Measurements from ENCODE around the gene LNPK. TPM values are rescaled to one million over a fixed set of nuclear protein-coding genes. Genes with fewer than 3 reads are reported as not detected.

LNPK gene
- total and polyA plus RNA-seq, 2 experiments from 2014 or later = 15.4 to 48.5 TPM

GRCh38 chr2:175892046-175892445 lies 110.0 kb downstream of the LNPK start:
- 93% methylated on average over 2 of the region's 2 CpGs for WGBS (ENCODE audit: low lambda C conversion rate, missing lambda C conversion rate)
- H3K27me3 ChIP-seq = no peaks in the 10 kb centered on the region

GRCh38 chr2:175890636-175891242 lies 111.3 kb downstream of the LNPK start:
- WGBS (ENCODE audit: low lambda C conversion rate, missing lambda C conversion rate) = 72% methylated on average over 9 of the region's 9 CpGs
- TF ChIP-seq EZH2phosphoT487 (IDR thresholded peaks at IDR 0.05; ENCODE audit: low read depth, severe bottlenecking, unreplicated experiment) = no peak
- no peak for TF ChIP-seq CTCF (IDR thresholded peaks at IDR 0.05; ENCODE audit: poor library complexity)
- TF ChIP-seq EZH2 (IDR thresholded peaks at IDR 0.05; ENCODE audit: borderline replicate concordance) = no peak
- DNase-seq (ENCODE audit: low spot score) = no peak
- Histone ChIP-seq H2AFZ (no peak overlapping the region), H3K4me1 (ENCODE audit: insufficient read depth) (no peaks in the 10 kb centered on the region), H3K4me3 (no peak overlapping the region), H3K4me2 (no peak overlapping the region), H3K79me2 (no peaks in the 10 kb centered on the region), H3K27ac (no peak overlapping the region), H3K27me3 (no peaks in the 10 kb centered on the region), H3K36me3 (replicated peaks; ENCODE audit: insufficient read depth, low read depth) (no peaks in the 10 kb centered on the region), H3K9me3 (ENCODE audit: low read depth) (no peaks in the 10 kb centered on the region), H3K9me2 (replicated peaks; ENCODE audit: insufficient read depth) (no peaks in the 10 kb centered on the region), H4K20me1 (ENCODE audit: insufficient read depth, poor library complexity, severe bottlenecking) (no peaks in the 10 kb centered on the region)

More at GRCh38 chr2:175892046-175892445, 110.0 kb downstream of the LNPK start:
- DNase-seq (ENCODE audit: low spot score) = no peak
- Histone ChIP-seq H3K4me2 (no peak overlapping the region), H3K27ac (no peak overlapping the region), H3K4me3 (no peak overlapping the region), H3K79me2 (no peaks in the 10 kb centered on the region), H3K36me3 (replicated peaks; ENCODE audit: insufficient read depth, low read depth) (no peaks in the 10 kb centered on the region), H3K9me3 (ENCODE audit: low read depth) (no peaks in the 10 kb centered on the region), H4K20me1 (ENCODE audit: insufficient read depth, poor library complexity, severe bottlenecking) (no peaks in the 10 kb centered on the region), H3K4me1 (ENCODE audit: insufficient read depth) (no peaks in the 10 kb centered on the region), H3K9me2 (replicated peaks; ENCODE audit: insufficient read depth) (no peaks in the 10 kb centered on the region), H2AFZ (no peak overlapping the region)
- TF ChIP-seq EZH2phosphoT487 (IDR thresholded peaks at IDR 0.05; ENCODE audit: low read depth, severe bottlenecking, unreplicated experiment) (no peak), EZH2 (IDR thresholded peaks at IDR 0.05; ENCODE audit: borderline replicate concordance) (no peak), CTCF (IDR thresholded peaks at IDR 0.05; ENCODE audit: poor library complexity) (no peak)

- Histone ChIP-seq H3K4me3 (no peak overlapping the region), H3K9me3 (ENCODE audit: low read depth) (no peaks in the 10 kb centered on the region), H3K4me1 (ENCODE audit: insufficient read depth) (no peaks in the 10 kb centered on the region), H3K27me3 (no peaks in the 10 kb centered on the region), H3K27ac (no peak overlapping the region), H3K4me2 (no peak overlapping the region), H3K79me2 (no peaks in the 10 kb centered on the region), H2AFZ (no peak overlapping the region), H3K36me3 (replicated peaks; ENCODE audit: insufficient read depth, low read depth) (no peaks in the 10 kb centered on the region), H4K20me1 (ENCODE audit: insufficient read depth, poor library complexity, severe bottlenecking) (no peaks in the 10 kb centered on the region), H3K9me2 (replicated peaks; ENCODE audit: insufficient read depth) (no peaks in the 10 kb centered on the region)
- WGBS (ENCODE audit: low lambda C conversion rate, missing lambda C conversion rate) = 56% methylated on average over 3 of the region's 3 CpGs
- no peak for DNase-seq (ENCODE audit: low spot score)
- TF ChIP-seq CTCF (IDR thresholded peaks at IDR 0.05; ENCODE audit: poor library complexity) = no peak
- no peak for TF ChIP-seq EZH2phosphoT487 (IDR thresholded peaks at IDR 0.05; ENCODE audit: low read depth, severe bottlenecking, unreplicated experiment)
- no peak for TF ChIP-seq EZH2 (IDR thresholded peaks at IDR 0.05; ENCODE audit: borderline replicate concordance)
Observed at GRCh38 chr2:175889701-175890302, 112.3 kb downstream of the LNPK start.

Data from hepatocyte (in vitro differentiated cells).